ENCODE measurements around the gene MAZ.
A peak's percentile ranks its signal among the peaks of the same experiment; 100 is the strongest.

The MAZ gene

DNA sequence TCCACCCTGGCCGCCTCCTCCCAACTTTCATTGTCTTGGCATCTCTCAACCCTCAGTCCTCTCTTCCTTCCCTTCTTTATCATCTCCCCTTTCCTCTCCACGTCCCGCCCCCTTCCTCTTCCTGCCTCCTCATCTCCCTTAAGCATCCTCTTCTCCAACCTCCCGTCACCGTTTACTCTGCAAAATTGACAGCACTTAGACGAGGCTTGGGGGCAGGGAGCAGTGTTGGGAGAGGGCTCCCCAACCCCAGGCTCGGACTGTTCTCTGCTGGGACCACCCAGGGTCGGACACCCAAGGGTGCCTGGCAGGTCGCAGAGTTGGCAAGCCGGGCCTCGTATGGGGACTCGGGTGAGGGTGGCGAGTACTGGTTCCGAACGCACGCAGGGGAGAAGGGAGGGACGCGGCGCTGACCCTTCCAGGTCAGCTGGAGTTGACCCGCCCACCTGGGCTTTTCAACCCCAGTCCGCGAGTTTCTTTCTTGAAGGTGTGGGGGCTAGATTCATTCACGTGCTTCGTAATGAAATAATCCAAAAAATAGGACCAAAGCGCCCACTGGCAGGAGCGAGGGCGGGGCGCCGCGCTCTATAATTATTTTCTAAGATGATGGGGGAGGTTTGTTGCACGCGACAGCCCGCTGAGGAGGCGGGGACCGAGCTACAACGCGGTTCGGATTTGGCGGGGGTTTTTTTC lies 8.8 kb downstream of the MAZ start:
- no peak for DNase-seq (ENCODE audit: low spot score)

DNA sequence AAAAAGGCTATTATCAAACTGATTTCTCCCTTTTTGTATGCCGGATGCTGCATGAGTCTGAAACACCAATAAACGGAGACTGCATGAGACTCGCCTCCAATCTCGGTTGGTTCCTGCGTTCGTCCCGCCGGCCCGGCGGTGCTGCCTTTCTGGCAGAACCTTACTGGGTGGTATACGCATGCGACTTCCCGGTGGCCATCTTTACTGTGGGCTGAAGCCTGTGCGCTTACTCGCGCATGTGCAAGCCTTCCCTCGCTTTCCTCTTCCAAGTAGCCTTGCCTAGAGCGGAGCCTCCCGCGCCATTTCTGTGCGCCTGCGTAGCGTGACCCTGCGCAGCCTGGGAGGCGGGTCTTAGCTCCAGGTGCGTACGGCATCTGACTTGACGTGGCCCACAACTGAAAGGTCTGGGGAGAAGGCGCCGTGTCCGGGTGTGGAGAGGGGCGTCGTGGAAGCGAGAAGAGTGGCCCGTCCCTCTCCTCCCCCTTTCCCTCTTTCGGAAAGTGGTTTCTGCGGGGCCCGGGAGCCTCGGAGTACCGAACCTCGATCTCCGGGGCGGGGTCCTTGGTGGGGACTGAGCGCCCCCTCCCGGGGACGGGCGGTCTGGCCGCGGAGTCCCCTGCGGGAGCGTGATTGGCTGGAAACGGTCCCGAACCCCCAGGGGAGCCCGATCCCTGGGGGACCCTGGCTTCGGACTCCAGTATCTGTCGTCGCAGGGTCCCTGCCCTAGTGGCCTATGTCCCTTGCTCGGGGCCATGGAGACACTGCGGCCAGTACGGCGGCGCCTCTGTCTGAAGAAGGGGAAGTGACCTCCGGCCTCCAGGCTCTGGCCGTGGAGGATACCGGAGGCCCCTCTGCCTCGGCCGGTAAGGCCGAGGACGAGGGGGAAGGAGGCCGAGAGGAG lies 9.7 kb downstream of the MAZ start, which contains the start of gene PAGR1:
TSS of gene PAGR1 (plus strand) at position 360 of the 901 bp plus-strand sequence. CDS start at position 734, 374 bp downstream.
- in situ Hi-C loops (cut with MboI; ENCODE audit: low sequenced_read_pairs, unreplicated experiment) = no loop called here
- DNase-seq (ENCODE audit: low spot score) = peak; percentile 96
- TF ChIP-seq, protein P1, sequence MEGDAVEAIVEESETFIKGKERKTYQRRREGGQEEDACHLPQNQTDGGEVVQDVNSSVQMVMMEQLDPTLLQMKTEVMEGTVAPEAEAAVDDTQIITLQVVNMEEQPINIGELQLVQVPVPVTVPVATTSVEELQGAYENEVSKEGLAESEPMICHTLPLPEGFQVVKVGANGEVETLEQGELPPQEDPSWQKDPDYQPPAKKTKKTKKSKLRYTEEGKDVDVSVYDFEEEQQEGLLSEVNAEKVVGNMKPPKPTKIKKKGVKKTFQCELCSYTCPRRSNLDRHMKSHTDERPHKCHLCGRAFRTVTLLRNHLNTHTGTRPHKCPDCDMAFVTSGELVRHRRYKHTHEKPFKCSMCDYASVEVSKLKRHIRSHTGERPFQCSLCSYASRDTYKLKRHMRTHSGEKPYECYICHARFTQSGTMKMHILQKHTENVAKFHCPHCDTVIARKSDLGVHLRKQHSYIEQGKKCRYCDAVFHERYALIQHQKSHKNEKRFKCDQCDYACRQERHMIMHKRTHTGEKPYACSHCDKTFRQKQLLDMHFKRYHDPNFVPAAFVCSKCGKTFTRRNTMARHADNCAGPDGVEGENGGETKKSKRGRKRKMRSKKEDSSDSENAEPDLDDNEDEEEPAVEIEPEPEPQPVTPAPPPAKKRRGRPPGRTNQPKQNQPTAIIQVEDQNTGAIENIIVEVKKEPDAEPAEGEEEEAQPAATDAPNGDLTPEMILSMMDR (IDR thresholded peaks at IDR 0.05; ENCODE audit: borderline replicate concordance, control extremely low read depth, extremely low read depth, insufficient read depth, missing control alignments) = peak; percentile 91

More for the DNA sequence above, 8.8 kb downstream of the MAZ start:
- TF ChIP-seq, protein P1 (IDR thresholded peaks at IDR 0.05; ENCODE audit: borderline replicate concordance, control extremely low read depth, extremely low read depth, insufficient read depth, missing control alignments) = no peak
- in situ Hi-C loops (cut with MboI; ENCODE audit: low sequenced_read_pairs, unreplicated experiment) = no loop called here

DNA sequence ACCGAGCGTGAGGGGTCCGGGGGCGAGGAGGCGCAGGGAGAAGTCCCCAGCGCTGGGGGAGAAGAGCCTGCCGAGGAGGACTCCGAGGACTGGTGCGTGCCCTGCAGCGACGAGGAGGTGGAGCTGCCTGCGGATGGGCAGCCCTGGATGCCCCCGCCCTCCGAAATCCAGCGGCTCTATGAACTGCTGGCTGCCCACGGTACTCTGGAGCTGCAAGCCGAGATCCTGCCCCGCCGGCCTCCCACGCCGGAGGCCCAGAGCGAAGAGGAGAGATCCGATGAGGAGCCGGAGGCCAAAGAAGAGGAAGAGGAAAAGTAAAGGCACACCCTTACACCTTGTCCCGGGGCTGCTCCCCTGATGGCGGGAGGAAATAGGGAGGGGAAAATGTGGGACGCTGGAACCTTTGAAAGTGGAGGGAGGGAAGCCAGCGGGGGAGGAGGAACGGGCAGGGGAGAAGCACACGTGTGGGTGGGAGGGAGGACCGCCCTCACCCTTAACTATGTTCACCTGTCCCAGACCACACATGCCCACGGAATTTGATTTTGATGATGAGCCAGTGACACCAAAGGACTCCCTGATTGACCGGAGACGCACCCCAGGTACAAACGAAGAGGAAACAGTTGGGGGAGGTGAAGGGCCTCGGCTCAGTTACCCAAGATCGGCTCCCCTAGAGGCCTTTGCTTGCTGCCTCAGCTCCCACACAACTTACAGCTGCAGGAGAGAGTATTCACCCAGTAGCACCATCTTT lies 10.5 kb downstream of the MAZ start:
- TF ChIP-seq, protein P1 (IDR thresholded peaks at IDR 0.05; ENCODE audit: borderline replicate concordance, control extremely low read depth, extremely low read depth, insufficient read depth, missing control alignments) = no peak
- DNase-seq (ENCODE audit: low spot score) = peak; percentile 67
- in situ Hi-C loops (cut with MboI; ENCODE audit: low sequenced_read_pairs, unreplicated experiment) = no loop called here

DNA sequence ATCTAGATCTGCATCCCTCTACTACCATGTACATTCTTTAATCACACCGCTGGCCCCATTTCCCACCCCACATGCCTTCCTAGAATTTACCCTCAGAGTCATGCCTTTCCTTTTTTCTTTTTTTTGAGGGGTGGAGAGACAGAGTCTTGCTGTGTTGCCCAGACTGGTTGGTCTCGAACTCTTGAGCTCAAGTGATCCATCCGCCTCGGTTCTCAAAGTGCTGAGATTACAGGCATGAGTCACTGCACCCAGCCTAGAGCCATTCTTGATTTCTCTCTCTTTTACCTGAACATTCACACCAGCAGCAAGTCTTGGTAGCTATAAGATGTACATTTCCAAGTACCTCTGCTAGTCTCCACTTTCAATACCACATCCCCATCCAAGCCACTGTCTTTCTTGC lies 11.8 kb downstream of the MAZ start:
- TF ChIP-seq, protein P1 (IDR thresholded peaks at IDR 0.05; ENCODE audit: borderline replicate concordance, control extremely low read depth, extremely low read depth, insufficient read depth, missing control alignments) = no peak
- in situ Hi-C loops (cut with MboI; ENCODE audit: low sequenced_read_pairs, unreplicated experiment) = no loop called here
- no peak for DNase-seq (ENCODE audit: low spot score)

DNA sequence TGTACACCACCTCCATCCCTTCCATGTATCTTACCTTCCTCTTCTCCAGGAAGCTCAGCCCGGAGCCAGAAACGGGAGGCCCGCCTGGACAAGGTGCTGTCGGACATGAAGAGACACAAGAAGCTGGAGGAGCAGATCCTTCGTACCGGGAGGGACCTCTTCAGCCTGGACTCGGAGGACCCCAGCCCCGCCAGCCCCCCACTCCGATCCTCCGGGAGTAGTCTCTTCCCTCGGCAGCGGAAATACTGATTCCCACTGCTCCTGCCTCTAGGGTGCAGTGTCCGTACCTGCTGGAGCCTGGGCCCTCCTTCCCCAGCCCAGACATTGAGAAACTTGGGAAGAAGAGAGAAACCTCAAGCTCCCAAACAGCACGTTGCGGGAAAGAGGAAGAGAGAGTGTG lies 13.2 kb downstream of the MAZ start:
- TF ChIP-seq, protein P1 (IDR thresholded peaks at IDR 0.05; ENCODE audit: borderline replicate concordance, control extremely low read depth, extremely low read depth, insufficient read depth, missing control alignments) = no peak
- in situ Hi-C loops (cut with MboI; ENCODE audit: low sequenced_read_pairs, unreplicated experiment) = no loop called here
- DNase-seq (ENCODE audit: low spot score) = no peak

DNA sequence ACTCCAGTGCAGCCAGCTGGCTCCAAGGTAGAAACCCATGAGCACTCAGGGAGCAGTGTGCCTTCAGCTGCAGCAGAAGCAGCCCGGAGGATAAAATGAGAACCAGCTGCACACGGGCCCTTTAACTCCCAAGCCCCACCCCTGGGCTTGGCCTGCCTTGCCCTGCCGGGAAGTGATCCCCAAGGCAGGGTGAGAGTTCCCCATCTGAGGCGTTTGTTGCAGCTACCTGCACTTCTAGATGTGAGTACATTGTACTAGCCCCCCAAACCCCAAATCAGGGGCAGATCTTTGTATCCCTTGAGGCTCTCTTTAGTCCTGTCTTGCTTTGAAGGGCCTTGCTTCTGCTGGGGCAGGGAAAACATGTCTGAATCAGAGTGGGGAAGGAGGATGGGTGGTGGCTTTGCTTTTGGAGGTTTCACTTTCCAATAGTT lies 14.0 kb downstream of the MAZ start, which contains the start of gene MVP:
TSS of gene MVP (plus strand) at position 192 of the 431 bp plus-strand sequence. CDS start 10,088 bp downstream, outside the sequence.
- peak; percentile 71 for DNase-seq (ENCODE audit: low spot score)
- TF ChIP-seq, protein P1 (IDR thresholded peaks at IDR 0.05; ENCODE audit: borderline replicate concordance, control extremely low read depth, extremely low read depth, insufficient read depth, missing control alignments) = no peak

More for the DNA sequence above, 14.0 kb downstream of the MAZ start, which contains the start of gene MVP:
- in situ Hi-C loops (cut with MboI; ENCODE audit: low sequenced_read_pairs, unreplicated experiment) = no loop called here
